Measurements from ENCODE around the gene FAM47E.

DNA sequence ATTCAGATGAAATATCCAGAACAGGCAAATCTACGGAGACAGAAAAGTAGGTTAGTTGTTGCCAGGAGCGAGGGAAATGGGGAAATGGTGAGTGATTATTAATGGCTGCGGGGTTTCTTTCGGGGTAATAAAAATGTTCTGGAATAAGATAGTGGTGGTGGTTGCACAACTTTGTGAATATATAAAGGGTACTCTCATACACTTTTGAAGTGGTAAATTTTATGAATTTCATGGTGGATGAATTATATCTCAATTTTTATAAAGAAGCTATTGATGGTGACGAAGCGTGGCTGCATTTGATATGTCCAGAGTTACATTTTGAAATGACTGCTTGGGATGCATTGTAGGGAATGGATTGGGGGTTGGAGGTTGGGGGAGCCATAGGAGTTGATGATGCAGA, 16.3 kb downstream of the FAM47E start:
- no peak for TF ChIP-seq CTCF (IDR thresholded peaks at IDR 0.05)
- no peak for TF ChIP-seq POLR2A (IDR thresholded peaks at IDR 0.05)
